ENCODE measurements around the gene SYMPK.

The SYMPK gene

DNA sequence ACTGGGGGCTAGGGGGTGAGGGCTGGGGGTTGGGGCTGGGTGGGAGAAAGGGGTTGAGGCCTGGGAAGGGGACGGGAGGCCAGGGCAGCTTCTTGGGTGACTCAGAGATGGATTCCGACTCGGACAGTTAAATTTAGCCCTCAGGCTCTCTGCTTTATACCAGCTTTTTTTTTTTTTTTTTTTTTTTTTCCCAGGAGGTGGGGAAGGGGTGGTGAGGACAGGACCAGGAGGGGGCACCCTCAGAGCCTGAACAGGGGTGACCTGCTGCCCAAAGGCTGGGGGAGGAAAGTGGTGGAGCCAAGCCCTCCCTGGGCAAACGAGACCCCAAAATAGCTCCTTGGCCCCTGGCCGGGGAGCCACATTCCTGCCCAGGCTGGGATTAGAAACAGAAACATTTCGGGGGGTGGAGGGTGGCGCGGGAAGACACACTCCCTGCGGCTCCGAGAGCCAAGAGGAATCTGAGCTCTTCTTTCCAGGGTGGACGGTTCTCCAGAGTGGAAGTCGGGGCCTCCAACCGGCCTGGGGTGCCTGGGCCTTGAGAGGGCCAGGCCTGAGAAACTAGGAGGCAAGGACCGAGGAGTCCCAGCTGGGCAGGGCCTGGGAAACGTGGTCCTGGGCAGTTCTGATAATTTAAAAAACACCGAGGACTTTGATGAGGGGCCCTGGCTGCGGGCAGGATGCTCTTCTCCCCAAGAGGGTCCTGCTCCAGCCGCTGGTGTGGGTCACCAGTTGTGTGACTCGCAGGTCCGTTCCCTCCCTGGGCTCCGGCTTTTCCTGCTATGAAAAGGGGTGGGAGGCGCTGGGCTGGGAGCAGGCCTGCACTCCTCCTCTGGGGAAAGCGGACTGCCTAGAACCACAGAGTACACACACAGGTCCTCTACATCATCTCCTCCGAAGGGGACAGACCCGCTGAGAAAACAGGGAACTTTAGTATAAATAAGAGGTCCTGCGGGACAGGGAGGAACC is 79.8 kb downstream of the SYMPK start:
- H3K9me3 ChIP-seq (ENCODE audit: severe bottlenecking), result no peaks in the 10 kb centered on the region
- DNase-seq, result no peak
- no peaks in the 10 kb centered on the region for H3K27me3 ChIP-seq (ENCODE audit: insufficient read depth, low read depth, severe bottlenecking)
- no peak overlapping the region for H3K27ac ChIP-seq
- H3K36me3 ChIP-seq, result peaks cover 27% of the 10 kb centered on the region
- TF ChIP-seq, protein P1, sequence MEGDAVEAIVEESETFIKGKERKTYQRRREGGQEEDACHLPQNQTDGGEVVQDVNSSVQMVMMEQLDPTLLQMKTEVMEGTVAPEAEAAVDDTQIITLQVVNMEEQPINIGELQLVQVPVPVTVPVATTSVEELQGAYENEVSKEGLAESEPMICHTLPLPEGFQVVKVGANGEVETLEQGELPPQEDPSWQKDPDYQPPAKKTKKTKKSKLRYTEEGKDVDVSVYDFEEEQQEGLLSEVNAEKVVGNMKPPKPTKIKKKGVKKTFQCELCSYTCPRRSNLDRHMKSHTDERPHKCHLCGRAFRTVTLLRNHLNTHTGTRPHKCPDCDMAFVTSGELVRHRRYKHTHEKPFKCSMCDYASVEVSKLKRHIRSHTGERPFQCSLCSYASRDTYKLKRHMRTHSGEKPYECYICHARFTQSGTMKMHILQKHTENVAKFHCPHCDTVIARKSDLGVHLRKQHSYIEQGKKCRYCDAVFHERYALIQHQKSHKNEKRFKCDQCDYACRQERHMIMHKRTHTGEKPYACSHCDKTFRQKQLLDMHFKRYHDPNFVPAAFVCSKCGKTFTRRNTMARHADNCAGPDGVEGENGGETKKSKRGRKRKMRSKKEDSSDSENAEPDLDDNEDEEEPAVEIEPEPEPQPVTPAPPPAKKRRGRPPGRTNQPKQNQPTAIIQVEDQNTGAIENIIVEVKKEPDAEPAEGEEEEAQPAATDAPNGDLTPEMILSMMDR (IDR thresholded peaks at IDR 0.05; ENCODE audit: low read depth, low read length), result no peak
- no peak overlapping the region for H3K4me3 ChIP-seq (ENCODE audit: low read depth, low read length)

DNA sequence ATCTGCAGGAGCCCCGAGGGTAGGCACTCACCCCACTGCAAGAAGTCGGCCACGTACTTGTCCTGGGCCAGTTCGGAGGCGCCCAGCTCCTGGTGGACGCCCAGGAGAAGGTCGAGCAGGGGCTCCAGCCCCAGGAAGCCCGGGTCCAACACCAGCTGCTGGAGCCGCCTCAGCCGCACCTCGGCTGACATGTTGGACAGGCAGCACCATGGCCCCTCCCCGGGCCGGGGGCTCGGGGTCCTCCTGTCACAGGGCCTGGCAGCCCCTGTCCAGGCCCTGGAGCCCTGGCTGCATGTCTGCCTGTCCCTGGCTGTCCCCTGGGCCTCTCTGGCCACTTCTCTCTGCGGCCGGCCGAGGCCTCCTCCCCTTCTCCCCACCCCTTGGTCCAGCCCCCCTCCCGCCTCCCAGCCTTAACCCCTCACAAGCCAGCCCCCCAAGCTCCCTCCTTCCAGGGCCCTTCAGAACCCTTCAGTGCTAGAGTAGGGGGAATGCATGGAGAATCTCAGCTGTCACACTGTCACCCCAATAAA is 80.7 kb downstream of the SYMPK start, which contains the start of gene DMPK:
TSS of gene DMPK (minus strand) at position 329 of the 530 bp plus-strand sequence. CDS start at position 191, 138 bp downstream.
- Histone ChIP-seq H3K4me3 (ENCODE audit: low read depth, low read length) (peak within 1 kb of the TSS; percentile 19; the same call in 1 of the 2 replicates), H3K27me3 (ENCODE audit: insufficient read depth, low read depth, severe bottlenecking) (no peaks in the 10 kb centered on the region), H3K36me3 (peaks cover 23% of the 10 kb centered on the region), H3K27ac (no peak within 1 kb of the TSS), H3K9me3 (ENCODE audit: severe bottlenecking) (no peaks in the 10 kb centered on the region)
- TF ChIP-seq, protein P1 (IDR thresholded peaks at IDR 0.05; ENCODE audit: low read depth, low read length), result no peak
- DNase-seq, result peak; percentile 14

DNA sequence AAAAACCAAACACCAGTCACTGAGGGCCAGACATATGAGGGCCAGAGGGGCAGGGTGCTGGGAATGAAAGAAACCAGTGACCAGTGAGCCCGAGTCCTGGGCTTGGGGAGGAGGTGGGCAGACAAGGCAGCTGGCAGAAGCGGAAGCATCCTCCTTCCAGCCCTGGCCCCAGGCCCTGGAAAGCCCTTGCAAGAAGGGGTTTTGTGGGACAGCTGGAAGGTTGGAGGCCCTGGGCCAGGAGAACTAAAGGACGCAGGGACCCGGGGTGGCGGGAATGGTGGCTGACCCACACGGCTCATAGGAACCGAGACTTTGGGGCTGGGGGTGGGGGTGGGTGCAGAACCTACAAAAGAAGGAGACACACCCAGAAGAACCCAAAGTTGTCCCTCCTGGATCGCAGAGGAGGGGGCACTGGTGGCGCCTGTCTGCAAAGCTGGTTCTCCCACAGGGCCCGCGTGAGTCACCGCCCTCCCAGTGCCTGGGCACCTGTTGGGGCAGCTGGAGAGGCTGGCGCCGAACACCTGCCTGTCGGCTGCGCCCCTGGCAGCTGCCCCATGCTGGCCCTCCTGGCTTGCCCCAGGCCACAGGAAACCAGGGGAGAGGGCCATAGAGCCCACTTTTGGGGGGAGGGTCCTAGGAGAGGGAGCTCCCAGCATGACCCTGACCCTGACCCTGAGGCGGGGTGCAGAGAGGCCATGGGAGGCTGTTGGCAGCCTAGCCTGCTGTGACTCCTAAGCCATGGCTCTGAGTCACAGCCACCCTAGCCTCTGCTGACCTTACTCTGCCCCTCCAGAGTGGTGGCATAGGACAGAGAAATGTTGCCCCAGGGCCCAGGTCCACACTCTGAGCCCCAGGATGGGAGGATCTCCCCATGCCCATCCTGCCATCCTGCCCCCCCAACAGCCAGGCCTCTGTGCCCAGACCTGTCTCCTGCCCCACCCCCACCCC is 81.5 kb downstream of the SYMPK start:
- Histone ChIP-seq H3K36me3 (peaks cover 20% of the 10 kb centered on the region), H3K4me3 (ENCODE audit: low read depth, low read length) (no peak overlapping the region; the same call in 1 of the 2 replicates), H3K9me3 (ENCODE audit: severe bottlenecking) (no peaks in the 10 kb centered on the region), H3K27me3 (ENCODE audit: insufficient read depth, low read depth, severe bottlenecking) (no peaks in the 10 kb centered on the region), H3K27ac (no peak overlapping the region)
- peak; percentile 6 for DNase-seq
- TF ChIP-seq, protein P1 (IDR thresholded peaks at IDR 0.05; ENCODE audit: low read depth, low read length), result no peak

DNA sequence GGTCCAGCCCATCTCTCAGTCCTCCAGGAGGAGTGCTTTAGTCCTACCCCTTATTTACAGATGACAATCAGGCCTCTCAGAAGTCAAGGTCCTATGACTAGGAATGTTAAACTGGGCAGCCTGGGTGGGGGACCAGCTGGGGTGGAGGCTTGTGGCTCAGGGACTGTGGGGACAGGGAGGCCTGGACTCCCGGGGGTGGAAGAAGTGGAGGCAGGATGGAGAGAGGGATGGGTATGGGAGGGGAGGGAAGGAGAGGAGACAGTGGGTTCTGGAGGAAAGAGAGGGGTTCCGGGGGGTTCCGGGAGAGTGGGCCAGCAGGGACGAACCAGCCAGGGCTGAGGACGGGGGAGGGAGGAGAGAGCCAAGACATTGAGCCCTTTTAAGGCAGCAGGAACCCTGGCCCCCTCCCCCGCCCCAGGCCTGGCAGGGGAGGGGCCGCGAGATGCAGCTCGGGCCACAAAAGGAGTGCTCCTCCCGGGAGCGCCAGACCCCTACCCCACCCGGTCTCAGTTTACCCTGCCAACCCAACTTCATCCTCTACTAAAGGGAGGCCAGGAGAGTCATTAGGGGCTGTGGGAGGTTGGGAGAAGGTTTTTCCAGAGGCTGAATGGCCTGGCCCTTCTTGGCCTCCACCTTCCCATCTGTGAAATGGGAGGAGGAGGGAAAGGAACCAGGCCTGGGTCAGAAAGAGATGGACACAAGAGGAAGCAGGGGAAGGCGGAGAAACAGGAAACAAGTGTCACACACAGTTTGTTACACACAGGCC is 82.3 kb downstream of the SYMPK start:
- TF ChIP-seq, protein P1 (IDR thresholded peaks at IDR 0.05; ENCODE audit: low read depth, low read length), result no peak
- DNase-seq, result no peak
- no peaks in the 10 kb centered on the region for H3K9me3 ChIP-seq (ENCODE audit: severe bottlenecking)
- H3K4me3 ChIP-seq (ENCODE audit: low read depth, low read length), result no peak overlapping the region
- H3K27me3 ChIP-seq (ENCODE audit: insufficient read depth, low read depth, severe bottlenecking), result no peaks in the 10 kb centered on the region
- no peak overlapping the region for H3K27ac ChIP-seq
- peaks cover 14% of the 10 kb centered on the region for H3K36me3 ChIP-seq

DNA sequence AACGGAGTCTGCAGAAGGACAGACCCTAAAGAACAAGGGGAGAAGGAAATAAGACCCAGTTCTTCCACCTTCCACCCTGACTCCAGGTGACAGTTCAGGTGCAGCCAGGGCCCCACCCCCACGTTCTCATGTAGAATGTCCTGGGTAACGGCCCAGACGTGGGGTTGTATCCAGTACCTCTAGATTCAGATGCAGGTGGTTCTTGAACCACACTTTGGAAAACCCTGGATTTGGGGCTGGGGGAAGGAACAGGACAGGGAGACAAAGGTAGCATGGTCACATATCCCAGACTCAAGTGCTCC is 82.8 kb downstream of the SYMPK start:
- no peak for DNase-seq
- TF ChIP-seq, protein P1 (IDR thresholded peaks at IDR 0.05; ENCODE audit: low read depth, low read length), result no peak
- Histone ChIP-seq H3K27me3 (ENCODE audit: insufficient read depth, low read depth, severe bottlenecking) (no peaks in the 10 kb centered on the region), H3K36me3 (peaks cover 11% of the 10 kb centered on the region; the same call in 1 of the 2 replicates), H3K27ac (no peak overlapping the region; the same call in 1 of the 2 replicates), H3K9me3 (ENCODE audit: severe bottlenecking) (no peaks in the 10 kb centered on the region), H3K4me3 (ENCODE audit: low read depth, low read length) (no peak overlapping the region)
